ENCODE measurements around the gene HSF2.

HSF2 gene

GRCh38 chr6:122401104-122401503 lies 1.7 kb downstream of the HSF2 start:
- Histone ChIP-seq H3K36me3 (ENCODE audit: low read depth) (peaks cover 2% of the 10 kb centered on the region; the same call in 1 of the 2 replicates), H3K27me3 (ENCODE audit: insufficient read depth, poor library complexity, severe bottlenecking) (no peaks in the 10 kb centered on the region), H3K9me3 (ENCODE audit: severe bottlenecking) (no peaks in the 10 kb centered on the region), H3K4me3 (ENCODE audit: severe bottlenecking) (peak overlapping the region; percentile 99), H3K27ac (ENCODE audit: poor library complexity, severe bottlenecking) (no peak overlapping the region), H3K4me1 (ENCODE audit: insufficient read depth, poor library complexity, severe bottlenecking) (peaks cover 16% of the 10 kb centered on the region)
- TF ChIP-seq CTCF (IDR thresholded peaks at IDR 0.05; ENCODE audit: poor library complexity, severe bottlenecking) = no peak
- no peak for DNase-seq (ENCODE audit: low spot score)
- no peak for ATAC-seq (ENCODE audit: low read depth)

- DNase-seq (ENCODE audit: low spot score) = no peak
- no peaks in the 10 kb centered on the region for H3K9me3 ChIP-seq (ENCODE audit: severe bottlenecking)
- TF ChIP-seq CTCF (IDR thresholded peaks at IDR 0.05; ENCODE audit: poor library complexity, severe bottlenecking) = no peak
- peaks cover 2% of the 10 kb centered on the region; the same call in 1 of the 2 replicates for H3K36me3 ChIP-seq (ENCODE audit: low read depth)
- no peaks in the 10 kb centered on the region for H3K27me3 ChIP-seq (ENCODE audit: insufficient read depth, poor library complexity, severe bottlenecking)
- peaks cover 20% of the 10 kb centered on the region for H3K4me1 ChIP-seq (ENCODE audit: insufficient read depth, poor library complexity, severe bottlenecking)
- no peak overlapping the region for H3K4me3 ChIP-seq (ENCODE audit: severe bottlenecking)
- H3K27ac ChIP-seq (ENCODE audit: poor library complexity, severe bottlenecking) = no peak overlapping the region
- ATAC-seq (ENCODE audit: low read depth) = no peak
Measured at GRCh38 chr6:122404444-122404843, 5.0 kb downstream of the HSF2 start.

GRCh38 chr6:122405417-122405816 lies 6.0 kb downstream of the HSF2 start:
- ATAC-seq (ENCODE audit: low read depth) (no peak), DNase-seq (ENCODE audit: low spot score) (no peak)

GRCh38 chr6:122406187-122406586 lies 6.7 kb downstream of the HSF2 start:
- no peak for TF ChIP-seq CTCF (IDR thresholded peaks at IDR 0.05; ENCODE audit: poor library complexity, severe bottlenecking)
- no peaks in the 10 kb centered on the region for H3K27me3 ChIP-seq (ENCODE audit: insufficient read depth, poor library complexity, severe bottlenecking)
- DNase-seq (ENCODE audit: low spot score) = no peak
- H3K9me3 ChIP-seq (ENCODE audit: severe bottlenecking) = no peaks in the 10 kb centered on the region
- peaks cover 13% of the 10 kb centered on the region for H3K4me1 ChIP-seq (ENCODE audit: insufficient read depth, poor library complexity, severe bottlenecking)
- no peak overlapping the region for H3K27ac ChIP-seq (ENCODE audit: poor library complexity, severe bottlenecking)
- ATAC-seq (ENCODE audit: low read depth) = no peak
- peaks cover 2% of the 10 kb centered on the region; the same call in 1 of the 2 replicates for H3K36me3 ChIP-seq (ENCODE audit: low read depth)
- no peak overlapping the region for H3K4me3 ChIP-seq (ENCODE audit: severe bottlenecking)

More at GRCh38 chr6:122405417-122405816, 6.0 kb downstream of the HSF2 start:
- TF ChIP-seq CTCF (IDR thresholded peaks at IDR 0.05; ENCODE audit: poor library complexity, severe bottlenecking) = no peak
- Histone ChIP-seq H3K9me3 (ENCODE audit: severe bottlenecking) (no peaks in the 10 kb centered on the region), H3K36me3 (ENCODE audit: low read depth) (peaks cover 2% of the 10 kb centered on the region; the same call in 1 of the 2 replicates), H3K27ac (ENCODE audit: poor library complexity, severe bottlenecking) (no peak overlapping the region), H3K27me3 (ENCODE audit: insufficient read depth, poor library complexity, severe bottlenecking) (no peaks in the 10 kb centered on the region), H3K4me3 (ENCODE audit: severe bottlenecking) (no peak overlapping the region), H3K4me1 (ENCODE audit: insufficient read depth, poor library complexity, severe bottlenecking) (peaks cover 20% of the 10 kb centered on the region)

GRCh38 chr6:122407712-122408111 lies 8.3 kb downstream of the HSF2 start:
- Histone ChIP-seq H3K27me3 (ENCODE audit: insufficient read depth, poor library complexity, severe bottlenecking) (no peaks in the 10 kb centered on the region), H3K27ac (ENCODE audit: poor library complexity, severe bottlenecking) (no peak overlapping the region), H3K4me3 (ENCODE audit: severe bottlenecking) (no peak overlapping the region), H3K9me3 (ENCODE audit: severe bottlenecking) (no peaks in the 10 kb centered on the region), H3K4me1 (ENCODE audit: insufficient read depth, poor library complexity, severe bottlenecking) (peaks cover 9% of the 10 kb centered on the region), H3K36me3 (ENCODE audit: low read depth) (peaks cover 8% of the 10 kb centered on the region)
- DNase-seq (ENCODE audit: low spot score) (no peak), ATAC-seq (ENCODE audit: low read depth) (no peak)
- TF ChIP-seq CTCF (IDR thresholded peaks at IDR 0.05; ENCODE audit: poor library complexity, severe bottlenecking) = no peak
